GM21390 (cell line): ENCODE results near the gene DAAM2.
A peak's percentile ranks its signal among the peaks of the same experiment; 100 is the strongest.

Experiments
- ATAC-seq: cut with Tn5 transposase; IDR thresholded peaks from one replicate; pipeline ENCODE4 v1.9.1; 2021; ENCODE audit not compliant: unreplicated experiment

DAAM2 gene

GRCh38 chr6:39791850-39792539 lies at the start of gene DAAM2:
Gene DAAM2, plus strand, starts transcription at chr6:39792376. Its CDS starts 63,927 bp downstream, at chr6:39856303.
- ATAC-seq: no peak

GRCh38 chr6:39746795-39747194 lies 45.4 kb upstream of the DAAM2 start:
- ATAC-seq: no peak

GRCh38 chr6:39752835-39753724 lies 39.1 kb upstream of the DAAM2 start:
- ATAC-seq: peak; percentile 65

GRCh38 chr6:39753725-39754045 lies 38.5 kb upstream of the DAAM2 start:
- no peak for ATAC-seq

- ATAC-seq: no peak
Observed at GRCh38 chr6:39754514-39755115, 37.6 kb upstream of the DAAM2 start.

GRCh38 chr6:39755231-39755630 lies 36.9 kb upstream of the DAAM2 start:
- no peak for ATAC-seq

- no peak for ATAC-seq
Observed at GRCh38 chr6:39756582-39756981, 35.6 kb upstream of the DAAM2 start.

- no peak for ATAC-seq
Observed at GRCh38 chr6:39758905-39759605, 33.1 kb upstream of the DAAM2 start.

GRCh38 chr6:39760226-39760952 lies 31.8 kb upstream of the DAAM2 start:
- ATAC-seq: no peak

GRCh38 chr6:39765508-39766065 lies 26.6 kb upstream of the DAAM2 start:
- ATAC-seq: no peak

- no peak for ATAC-seq
Observed at GRCh38 chr6:39769012-39769411, 23.2 kb upstream of the DAAM2 start.

- no peak for ATAC-seq
Observed at GRCh38 chr6:39770446-39770845, 21.7 kb upstream of the DAAM2 start.

GRCh38 chr6:39772559-39773273 lies 19.5 kb upstream of the DAAM2 start:
- no peak for ATAC-seq

- ATAC-seq: no peak
Observed at GRCh38 chr6:39773782-39774181, 18.4 kb upstream of the DAAM2 start.

- ATAC-seq: no peak
Observed at GRCh38 chr6:39776581-39776980, 15.6 kb upstream of the DAAM2 start.

- no peak for ATAC-seq
Observed at GRCh38 chr6:39777218-39777617, 15.0 kb upstream of the DAAM2 start.

- ATAC-seq: no peak
Observed at GRCh38 chr6:39777661-39778060, 14.5 kb upstream of the DAAM2 start.

GRCh38 chr6:39778581-39779255 lies 13.5 kb upstream of the DAAM2 start:
- ATAC-seq: no peak

GRCh38 chr6:39785281-39785680 lies 6.9 kb upstream of the DAAM2 start:
- ATAC-seq: no peak
